Right ventricle myocardium inferior (tissue), 1 donor: Measurements from ENCODE around the gene OR5H15. TPM values are rescaled to one million over a fixed set of nuclear protein-coding genes. Genes with fewer than 3 reads are reported as not detected.

Experiments used
- ATAC-seq: fragments of 200-7000 bp; cut with Tn5 transposase; one replicate; pipeline ENCODE4 v1.9.1; 2020; ENCODE audit warnings: mild to moderate bottlenecking, moderate library complexity
- DNase-seq: peaks from one replicate; pipeline ENCODE4 v3.0.0; 2021; ENCODE audit errors: missing footprints
- intact Hi-C: fragments of 100-400 bp; cut with DNase I; formaldehyde crosslinking; loops from one replicate; pipeline ENCODE4 v1.11.0; 2022
- total RNA-seq: library from RNA; stranded (reverse); fragmentation: NEBNext Ultra II Directional; extraction: Animal tissue kit (Norgen Biotek cat#: 25700); gene quantifications from one replicate; pipeline ENCODE4 v1.2.1, GENCODE V29; 2021
- donor health status: DM: no; HTN: yes; CAD: no; lungs with severe emphysema.

The OR5H15 gene
- total RNA-seq, 1 donor from 2014 or later, result not detected

GRCh38 chr3:98215051-98215450, 48.6 kb downstream of the OR5H15 start:
- intact Hi-C loops, result no loop called here
- ATAC-seq (no peak), DNase-seq (no peak)

Other genes with a start within 250 kb of the OR5H15 start
- gene RIOX2, start 194.3 kb upstream of the OR5H15 start, total RNA-seq, result 13.2 TPM
- not detected for gene GABRR3, start 131.4 kb upstream of the OR5H15 start, total RNA-seq
- not detected for gene OR5AC2, start 79.5 kb upstream of the OR5H15 start, total RNA-seq
- not detected for gene OR5H1, start 36.0 kb upstream of the OR5H15 start, total RNA-seq
- not detected for gene OR5H14, start 19.2 kb upstream of the OR5H15 start, total RNA-seq
- not detected for gene OR5H6, start 97.5 kb downstream of the OR5H15 start, total RNA-seq
- gene OR5H2, start 115.8 kb downstream of the OR5H15 start, total RNA-seq, result not detected
- gene OR5K4, start 187.2 kb downstream of the OR5H15 start, total RNA-seq, result not detected
- gene OR5K3, start 224.0 kb downstream of the OR5H15 start, total RNA-seq, result not detected